HEK293 (cell line): ENCODE measurements around the gene MDN1.

ENCODE experiments used
- CTCF ChIA-PET: fragments of 350-600 bp; formaldehyde crosslinking; extraction: SDS; loops from one replicate; lab custom pipeline; 2021; ENCODE audit warnings: antibody characterized with exemption; lab: Yijun Ruan, JAX
- POLR2A ChIA-PET: fragments of 300-600 bp; formaldehyde crosslinking; extraction: SDS; loops from one replicate; lab custom pipeline; 2020; ENCODE audit warnings: antibody characterized with exemption, inconsistent platforms; lab: Yijun Ruan, JAX
- H3K27ac ChIP-seq: fragments of 200-500 bp; sonication (Bioruptor generic); 2 replicates; pipeline ENCODE4 v1.5.1; 2014; ENCODE audit warnings: low read depth, low read length, control low read depth, inconsistent platforms; ENCODE audit errors: extremely low read depth
- H3K36me3 ChIP-seq, 2 experiments: fragments of 200-500 bp in 1 of 2; sonication (Bioruptor generic) in 1 of 2; 1 replicate in 1 of 2; 2 replicates in 1 of 2; pipeline ENCODE4 v1.5.1; 2014 to 2017; ENCODE audit warnings: inconsistent platforms in 2 of 2, low read length in 2 of 2; ENCODE audit not compliant: control insufficient read depth in 2 of 2, insufficient read depth in 1 of 2
- H3K4me1 ChIP-seq: fragments of 200-500 bp; sonication (Bioruptor generic); 2 replicates; pipeline ENCODE4 v1.5.1; 2014; ENCODE audit warnings: mild to moderate bottlenecking, low read length, inconsistent platforms; ENCODE audit not compliant: control insufficient read depth, insufficient read depth
- H3K4me3 ChIP-seq: 2 replicates; pipeline ENCODE4 v1.5.1; 2011; ENCODE audit warnings: low read depth, mild to moderate bottlenecking, control low read depth, low read length, moderate library complexity
- H3K9me3 ChIP-seq: fragments of 200-500 bp; sonication (Bioruptor generic); 2 replicates; pipeline ENCODE4 v1.5.1; 2014; ENCODE audit warnings: low read depth, low read length, inconsistent platforms; ENCODE audit not compliant: control insufficient read depth, insufficient read depth
- BCL11A ChIP-seq: fragments of 450-650 bp; formaldehyde crosslinking; IDR thresholded peaks from 2 replicates; pipeline ENCODE4 v1.5.1; 2016; ENCODE audit warnings: low read depth, missing biosample characterization, missing genetic modification characterization
- YY2 ChIP-seq: fragments of 450-650 bp; formaldehyde crosslinking; IDR thresholded peaks from 2 replicates; pipeline ENCODE4 v1.5.1; 2016; ENCODE audit warnings: missing biosample characterization, missing genetic modification characterization
- ZNF19 ChIP-seq: fragments of 450-650 bp; formaldehyde crosslinking; IDR thresholded peaks from 2 replicates; pipeline ENCODE4; 2016; ENCODE audit warnings: missing biosample characterization, missing genetic modification characterization, low read depth
- ZNF335 ChIP-seq: fragments of 450-650 bp; formaldehyde crosslinking; conservative IDR thresholded peaks from 2 replicates; pipeline ENCODE4 v1.5.1; 2016; ENCODE audit warnings: missing biosample characterization, missing genetic modification characterization
- ZNF433 ChIP-seq: fragments of 450-650 bp; formaldehyde crosslinking; IDR thresholded peaks from 2 replicates; pipeline ENCODE4 v1.5.1; 2016; ENCODE audit warnings: missing biosample characterization, missing genetic modification characterization, low read depth
- ZNF501 ChIP-seq: fragments of 450-650 bp; formaldehyde crosslinking; IDR thresholded peaks from 2 replicates; pipeline ENCODE4 v1.5.1; 2016; ENCODE audit warnings: missing biosample characterization, missing genetic modification characterization
- ZNF629 ChIP-seq: fragments of 450-650 bp; formaldehyde crosslinking; IDR thresholded peaks from 2 replicates; pipeline ENCODE4 v1.5.1; 2017; ENCODE audit warnings: missing biosample characterization, missing genetic modification characterization
- ZNF792 ChIP-seq: fragments of 450-650 bp; formaldehyde crosslinking; IDR thresholded peaks from 2 replicates; pipeline ENCODE4 v1.5.1; 2016; ENCODE audit warnings: missing biosample characterization, missing genetic modification characterization
- TF ChIP-seq, protein P1 (sequence below): fragments of 450-650 bp; formaldehyde crosslinking; IDR thresholded peaks from 2 replicates; pipeline ENCODE4 v1.5.1; 2016; ENCODE audit warnings: missing biosample characterization, missing genetic modification characterization
- TF ChIP-seq, protein P2 (sequence below): fragments of 450-650 bp; IDR thresholded peaks from 2 replicates; pipeline ENCODE4 v1.5.1; 2018; ENCODE audit warnings: missing biosample characterization, mild to moderate bottlenecking, missing genetic modification characterization
- TF ChIP-seq, protein P3 (sequence below): fragments of 450-650 bp; IDR thresholded peaks from 2 replicates; pipeline ENCODE4 v1.5.1; 2018; ENCODE audit warnings: missing biosample characterization, missing genetic modification characterization
- TF ChIP-seq, protein P4 (sequence below): fragments of 450-650 bp; formaldehyde crosslinking; IDR thresholded peaks from 2 replicates; pipeline ENCODE4 v1.5.1; 2016; ENCODE audit warnings: missing biosample characterization, missing genetic modification characterization

Gene MDN1

DNA sequence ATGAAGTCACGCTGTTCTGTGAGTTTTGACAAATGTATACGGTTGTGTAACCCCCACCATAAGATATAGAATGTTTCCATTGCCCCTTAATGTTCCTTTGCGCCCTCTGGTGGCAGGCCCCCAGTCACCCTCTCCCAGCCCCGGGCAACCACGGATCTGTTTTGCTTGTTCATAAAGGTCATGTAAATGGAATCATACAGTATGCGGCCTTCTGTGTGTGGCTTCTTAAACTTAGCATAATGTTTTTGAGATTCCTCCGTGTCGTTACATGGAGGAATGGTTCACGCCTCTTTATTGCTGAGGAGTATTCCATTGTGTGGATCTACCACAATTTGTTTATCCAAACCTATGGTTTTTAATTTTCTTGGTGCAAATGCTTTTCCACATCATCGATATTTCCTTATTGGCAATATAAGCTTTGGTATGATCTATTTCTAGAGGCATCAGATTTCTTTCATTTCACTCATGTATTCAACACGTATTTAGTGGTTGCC is 209.4 kb downstream of the MDN1 start (continued):
- TF ChIP-seq, protein P1, sequence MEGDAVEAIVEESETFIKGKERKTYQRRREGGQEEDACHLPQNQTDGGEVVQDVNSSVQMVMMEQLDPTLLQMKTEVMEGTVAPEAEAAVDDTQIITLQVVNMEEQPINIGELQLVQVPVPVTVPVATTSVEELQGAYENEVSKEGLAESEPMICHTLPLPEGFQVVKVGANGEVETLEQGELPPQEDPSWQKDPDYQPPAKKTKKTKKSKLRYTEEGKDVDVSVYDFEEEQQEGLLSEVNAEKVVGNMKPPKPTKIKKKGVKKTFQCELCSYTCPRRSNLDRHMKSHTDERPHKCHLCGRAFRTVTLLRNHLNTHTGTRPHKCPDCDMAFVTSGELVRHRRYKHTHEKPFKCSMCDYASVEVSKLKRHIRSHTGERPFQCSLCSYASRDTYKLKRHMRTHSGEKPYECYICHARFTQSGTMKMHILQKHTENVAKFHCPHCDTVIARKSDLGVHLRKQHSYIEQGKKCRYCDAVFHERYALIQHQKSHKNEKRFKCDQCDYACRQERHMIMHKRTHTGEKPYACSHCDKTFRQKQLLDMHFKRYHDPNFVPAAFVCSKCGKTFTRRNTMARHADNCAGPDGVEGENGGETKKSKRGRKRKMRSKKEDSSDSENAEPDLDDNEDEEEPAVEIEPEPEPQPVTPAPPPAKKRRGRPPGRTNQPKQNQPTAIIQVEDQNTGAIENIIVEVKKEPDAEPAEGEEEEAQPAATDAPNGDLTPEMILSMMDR (tag by site-specific recombination), result peak; percentile 47
- TF ChIP-seq ZNF501 (no peak), ZNF433 (tag by site-specific recombination) (no peak), ZNF792 (tag by site-specific recombination) (0 out of 2 replicates have a peak, but pooled peaks have one; percentile 52), ZNF629 (0 out of 2 replicates have a peak, but pooled peaks have one; percentile 27)
- TF ChIP-seq, protein P2, sequence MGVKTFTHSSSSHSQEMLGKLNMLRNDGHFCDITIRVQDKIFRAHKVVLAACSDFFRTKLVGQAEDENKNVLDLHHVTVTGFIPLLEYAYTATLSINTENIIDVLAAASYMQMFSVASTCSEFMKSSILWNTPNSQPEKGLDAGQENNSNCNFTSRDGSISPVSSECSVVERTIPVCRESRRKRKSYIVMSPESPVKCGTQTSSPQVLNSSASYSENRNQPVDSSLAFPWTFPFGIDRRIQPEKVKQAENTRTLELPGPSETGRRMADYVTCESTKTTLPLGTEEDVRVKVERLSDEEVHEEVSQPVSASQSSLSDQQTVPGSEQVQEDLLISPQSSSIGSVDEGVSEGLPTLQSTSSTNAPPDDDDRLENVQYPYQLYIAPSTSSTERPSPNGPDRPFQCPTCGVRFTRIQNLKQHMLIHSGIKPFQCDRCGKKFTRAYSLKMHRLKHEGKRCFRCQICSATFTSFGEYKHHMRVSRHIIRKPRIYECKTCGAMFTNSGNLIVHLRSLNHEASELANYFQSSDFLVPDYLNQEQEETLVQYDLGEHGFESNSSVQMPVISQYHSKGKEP (tag by site-specific recombination), result 0 out of 2 replicates have a peak, but pooled peaks have one; percentile 12
- TF ChIP-seq, all 188 proteins: peak for 9

DNA sequence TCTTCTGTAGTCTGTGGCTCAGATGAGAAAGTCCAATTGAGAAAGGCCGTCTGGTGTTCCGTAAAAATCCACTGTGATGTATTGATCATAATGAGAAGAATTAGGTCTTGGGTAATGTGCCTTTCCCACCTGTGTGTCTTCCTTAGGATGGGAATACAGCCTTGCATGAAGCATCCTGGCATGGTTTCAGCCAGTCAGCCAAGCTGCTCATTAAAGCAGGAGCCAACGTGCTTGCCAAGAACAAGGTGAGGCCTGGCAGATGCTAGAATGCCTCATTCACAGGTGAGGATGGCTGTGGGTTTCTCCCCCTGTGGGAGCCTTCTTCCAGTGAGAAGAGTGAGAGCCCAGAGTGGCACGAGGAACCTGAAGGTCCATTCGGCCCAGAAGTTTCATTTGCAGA is 213.7 kb downstream of the MDN1 start:
- TF ChIP-seq ZNF335 (tag by site-specific recombination), result no peak
- TF ChIP-seq, protein P3, sequence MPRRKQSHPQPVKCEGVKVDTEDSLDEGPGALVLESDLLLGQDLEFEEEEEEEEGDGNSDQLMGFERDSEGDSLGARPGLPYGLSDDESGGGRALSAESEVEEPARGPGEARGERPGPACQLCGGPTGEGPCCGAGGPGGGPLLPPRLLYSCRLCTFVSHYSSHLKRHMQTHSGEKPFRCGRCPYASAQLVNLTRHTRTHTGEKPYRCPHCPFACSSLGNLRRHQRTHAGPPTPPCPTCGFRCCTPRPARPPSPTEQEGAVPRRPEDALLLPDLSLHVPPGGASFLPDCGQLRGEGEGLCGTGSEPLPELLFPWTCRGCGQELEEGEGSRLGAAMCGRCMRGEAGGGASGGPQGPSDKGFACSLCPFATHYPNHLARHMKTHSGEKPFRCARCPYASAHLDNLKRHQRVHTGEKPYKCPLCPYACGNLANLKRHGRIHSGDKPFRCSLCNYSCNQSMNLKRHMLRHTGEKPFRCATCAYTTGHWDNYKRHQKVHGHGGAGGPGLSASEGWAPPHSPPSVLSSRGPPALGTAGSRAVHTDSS (tag by site-specific recombination), result no peak
- no peaks in the 10 kb centered on the region for H3K4me1 ChIP-seq
- CTCF ChIA-PET, result interaction anchor here (0.8 kb wide), 1 partner anchor 334 kb away, joined by 5 read pairs; no protein-coding TSS in a partner anchor
- H3K27ac ChIP-seq, result no peak overlapping the region
- no peaks in the 10 kb centered on the region for H3K9me3 ChIP-seq
- peaks cover 0 to 10% of the 10 kb centered on the region in 2 experiments; a peak in 2 of 3 replicates for H3K36me3 ChIP-seq
- no peak overlapping the region for H3K4me3 ChIP-seq
- POLR2A ChIA-PET, result no interaction called here

DNA sequence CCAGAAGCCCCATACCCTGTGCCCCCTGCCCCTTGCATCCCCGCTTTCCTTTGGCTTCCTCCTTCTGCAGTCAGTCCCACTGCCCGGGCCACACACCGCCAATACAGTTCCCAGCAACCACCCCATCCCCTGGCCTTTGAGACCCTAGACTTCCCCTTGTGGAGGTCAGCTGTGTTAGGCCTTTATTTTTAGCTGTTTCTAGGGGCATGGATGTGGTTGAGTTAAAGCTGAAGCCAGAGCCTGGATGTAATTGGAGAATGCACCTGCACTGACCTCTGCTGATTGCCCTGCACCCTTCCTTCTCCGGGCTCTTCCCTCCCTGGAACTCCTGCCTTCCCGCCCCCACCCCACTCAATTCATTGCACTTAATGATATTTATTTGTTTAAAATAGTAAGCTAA is 214.9 kb downstream of the MDN1 start:
- TF ChIP-seq, protein P4, sequence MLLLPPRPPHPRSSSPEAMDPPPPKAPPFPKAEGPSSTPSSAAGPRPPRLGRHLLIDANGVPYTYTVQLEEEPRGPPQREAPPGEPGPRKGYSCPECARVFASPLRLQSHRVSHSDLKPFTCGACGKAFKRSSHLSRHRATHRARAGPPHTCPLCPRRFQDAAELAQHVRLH (tag by site-specific recombination), result no peak
- Histone ChIP-seq H3K4me3 (no peak overlapping the region), H3K9me3 (no peaks in the 10 kb centered on the region), H3K36me3 (peaks cover 0 to 10% of the 10 kb centered on the region in 2 experiments; a peak in 2 of 3 replicates), H3K27ac (no peak overlapping the region), H3K4me1 (no peaks in the 10 kb centered on the region)
- POLR2A ChIA-PET, result interaction anchor here (0.5 to 0.6 kb wide), 5 partner anchors 35 to 684 kb away, joined by 3 to 5 read pairs (median 5); no protein-coding TSS in a partner anchor
- CTCF ChIA-PET, result interaction anchor here (0.9 to 2.9 kb wide), 3 partner anchors 170 to 232 kb away, joined by 3 to 14 read pairs (median 5); no protein-coding TSS in a partner anchor

DNA sequence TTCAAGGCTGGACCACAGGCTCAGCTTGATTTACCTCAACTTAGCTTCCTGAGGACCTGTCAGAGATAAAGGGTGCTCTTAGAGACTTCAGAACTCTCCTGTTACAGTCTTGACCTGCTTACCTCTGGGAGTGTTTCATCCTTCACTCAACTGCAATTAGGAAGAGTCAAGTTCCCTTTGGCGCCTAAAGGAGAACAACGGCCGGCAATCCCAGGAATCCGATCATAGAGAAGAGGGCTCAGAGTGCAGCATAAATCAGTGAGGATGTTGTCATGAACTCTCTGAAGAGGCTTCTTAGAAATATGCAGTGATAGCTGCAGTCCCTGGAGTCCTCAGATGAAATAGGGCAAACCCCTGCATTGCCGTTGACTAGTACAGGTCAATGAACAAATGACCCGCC is 217.4 kb downstream of the MDN1 start:
- CTCF ChIA-PET, result interaction anchor here (0.6 kb wide), 1 partner anchor 609 kb away, joined by 3 read pairs; no protein-coding TSS in a partner anchor
- H3K9me3 ChIP-seq, result no peaks in the 10 kb centered on the region
- POLR2A ChIA-PET, result no interaction called here
- no peaks in the 10 kb centered on the region for H3K4me1 ChIP-seq
- H3K27ac ChIP-seq, result no peak overlapping the region
- TF ChIP-seq YY2 (tag by site-specific recombination), result no peak
- TF ChIP-seq ZNF19 (tag by site-specific recombination), result no peak
- no peak for TF ChIP-seq BCL11A (tag by site-specific recombination)
- no peak overlapping the region for H3K4me3 ChIP-seq
- peaks cover 0 to 6% of the 10 kb centered on the region in 2 experiments; a peak in 2 of 3 replicates for H3K36me3 ChIP-seq
